ENCODE measurements around the gene SLMAP. TPM values are rescaled to one million over a fixed set of nuclear protein-coding genes. Genes with fewer than 3 reads are reported as not detected.
"Not testable (repeated sequence)": the region's sequence is repeated elsewhere in the genome, so short reads cannot be mapped to it uniquely, and the experiment has no call there.

SLMAP gene
- total RNA-seq, 1 donor from 2014 or later: 116 TPM

DNA sequence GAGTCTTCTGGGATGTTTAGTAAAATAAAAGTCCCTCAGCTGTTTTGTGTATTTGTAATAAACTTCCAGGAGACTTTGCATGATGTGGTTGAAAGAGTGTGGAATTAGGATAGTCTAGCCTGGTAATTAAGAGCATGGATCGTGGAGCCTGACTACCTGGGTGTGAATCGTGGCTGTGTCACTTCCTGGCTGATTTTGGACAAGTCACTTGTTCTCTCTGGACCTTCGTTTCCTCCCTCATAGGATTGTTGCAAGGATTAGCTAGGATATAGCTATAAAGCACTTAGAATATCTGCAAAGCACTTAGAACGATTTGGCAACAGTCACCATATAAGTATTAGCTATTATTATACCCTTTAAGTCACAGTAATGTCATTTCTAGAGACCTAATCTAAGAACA lies 40.2 kb downstream of the SLMAP start:
- H3K4me1 Mint-ChIP-seq (ENCODE audit: low read depth): peaks cover 40% of the 10 kb centered on the region
- no peaks in the 10 kb centered on the region for H3K27me3 Mint-ChIP-seq (ENCODE audit: low read depth)
- no peak overlapping the region for H3K27ac Mint-ChIP-seq (ENCODE audit: unreplicated experiment)
- TF ChIP-seq, protein P1, sequence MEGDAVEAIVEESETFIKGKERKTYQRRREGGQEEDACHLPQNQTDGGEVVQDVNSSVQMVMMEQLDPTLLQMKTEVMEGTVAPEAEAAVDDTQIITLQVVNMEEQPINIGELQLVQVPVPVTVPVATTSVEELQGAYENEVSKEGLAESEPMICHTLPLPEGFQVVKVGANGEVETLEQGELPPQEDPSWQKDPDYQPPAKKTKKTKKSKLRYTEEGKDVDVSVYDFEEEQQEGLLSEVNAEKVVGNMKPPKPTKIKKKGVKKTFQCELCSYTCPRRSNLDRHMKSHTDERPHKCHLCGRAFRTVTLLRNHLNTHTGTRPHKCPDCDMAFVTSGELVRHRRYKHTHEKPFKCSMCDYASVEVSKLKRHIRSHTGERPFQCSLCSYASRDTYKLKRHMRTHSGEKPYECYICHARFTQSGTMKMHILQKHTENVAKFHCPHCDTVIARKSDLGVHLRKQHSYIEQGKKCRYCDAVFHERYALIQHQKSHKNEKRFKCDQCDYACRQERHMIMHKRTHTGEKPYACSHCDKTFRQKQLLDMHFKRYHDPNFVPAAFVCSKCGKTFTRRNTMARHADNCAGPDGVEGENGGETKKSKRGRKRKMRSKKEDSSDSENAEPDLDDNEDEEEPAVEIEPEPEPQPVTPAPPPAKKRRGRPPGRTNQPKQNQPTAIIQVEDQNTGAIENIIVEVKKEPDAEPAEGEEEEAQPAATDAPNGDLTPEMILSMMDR (IDR thresholded peaks at IDR 0.05): no peak
- H3K4me3 Mint-ChIP-seq (ENCODE audit: unreplicated experiment): no peak overlapping the region
- no peaks in the 10 kb centered on the region for H3K36me3 Mint-ChIP-seq (ENCODE audit: low read depth)
- no peak for DNase-seq (ENCODE audit: low spot score)
- H3K9me3 Mint-ChIP-seq (ENCODE audit: low read depth): no peaks in the 10 kb centered on the region

- TF ChIP-seq, protein P1 (IDR thresholded peaks at IDR 0.05): no peak
- H3K9me3 Mint-ChIP-seq (ENCODE audit: low read depth): no peaks in the 10 kb centered on the region
- H3K27me3 Mint-ChIP-seq (ENCODE audit: low read depth): no peaks in the 10 kb centered on the region
- H3K4me3 Mint-ChIP-seq (ENCODE audit: unreplicated experiment): no peak overlapping the region
- no peak for DNase-seq (ENCODE audit: low spot score)
- H3K27ac Mint-ChIP-seq (ENCODE audit: unreplicated experiment): no peak overlapping the region
- peaks cover 46% of the 10 kb centered on the region for H3K4me1 Mint-ChIP-seq (ENCODE audit: low read depth)
- no peaks in the 10 kb centered on the region for H3K36me3 Mint-ChIP-seq (ENCODE audit: low read depth)
Measured at GRCh38 chr3:57797701-57798487, 41.8 kb downstream of the SLMAP start.

DNA sequence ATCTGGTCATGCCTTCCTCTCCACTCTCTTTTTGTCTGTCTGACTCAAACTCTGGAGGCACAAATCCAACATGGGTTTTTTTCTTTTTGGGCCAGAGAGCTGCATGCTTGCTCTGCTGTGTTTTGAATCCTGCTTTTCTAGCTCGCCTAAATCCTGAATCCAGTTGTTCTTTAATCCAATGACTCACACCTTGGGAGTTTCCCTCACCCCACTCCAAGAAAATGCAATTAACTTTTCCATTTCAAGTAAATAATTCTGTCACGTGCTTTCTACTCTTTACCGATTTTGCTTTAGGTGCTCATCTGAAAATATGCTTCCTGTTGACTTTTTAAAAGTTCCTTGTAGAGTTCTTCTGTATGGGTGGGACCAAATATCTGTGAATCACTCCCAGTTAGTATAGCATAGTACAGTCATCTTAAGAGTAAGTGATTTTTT lies 47.6 kb downstream of the SLMAP start:
- no peaks in the 10 kb centered on the region for H3K9me3 Mint-ChIP-seq (ENCODE audit: low read depth)
- H3K27me3 Mint-ChIP-seq (ENCODE audit: low read depth): no peaks in the 10 kb centered on the region
- H3K27ac Mint-ChIP-seq (ENCODE audit: unreplicated experiment): peak overlapping the region; percentile 86
- TF ChIP-seq, protein P1 (IDR thresholded peaks at IDR 0.05): no peak
- H3K4me1 Mint-ChIP-seq (ENCODE audit: low read depth): peaks cover 42% of the 10 kb centered on the region
- no peaks in the 10 kb centered on the region for H3K36me3 Mint-ChIP-seq (ENCODE audit: low read depth)
- no peak for DNase-seq (ENCODE audit: low spot score)
- peak overlapping the region; percentile 24 for H3K4me3 Mint-ChIP-seq (ENCODE audit: unreplicated experiment)

DNA sequence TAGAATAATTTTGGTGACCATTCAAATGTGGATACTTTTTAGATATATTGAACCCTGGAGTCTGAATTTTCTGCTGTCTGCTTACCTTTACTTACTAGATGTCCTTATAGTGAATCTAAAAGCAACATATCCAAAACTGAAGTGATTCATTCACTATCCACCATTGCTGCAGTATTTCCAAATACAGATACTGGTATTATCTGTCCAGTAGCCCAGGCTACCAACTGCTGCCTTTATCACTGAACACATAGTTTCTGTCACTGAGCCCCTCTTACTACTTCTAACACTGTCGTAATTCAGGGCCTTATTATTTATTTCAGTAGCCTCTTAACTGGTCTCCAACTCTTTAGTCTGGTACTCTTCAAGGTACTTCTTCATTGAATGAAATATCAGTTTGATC lies 49.2 kb downstream of the SLMAP start:
- H3K4me3 Mint-ChIP-seq (ENCODE audit: unreplicated experiment): no peak overlapping the region
- H3K27ac Mint-ChIP-seq (ENCODE audit: unreplicated experiment): peak overlapping the region; percentile 81
- no peaks in the 10 kb centered on the region for H3K27me3 Mint-ChIP-seq (ENCODE audit: low read depth)
- H3K36me3 Mint-ChIP-seq (ENCODE audit: low read depth): no peaks in the 10 kb centered on the region
- H3K9me3 Mint-ChIP-seq (ENCODE audit: low read depth): no peaks in the 10 kb centered on the region
- peaks cover 42% of the 10 kb centered on the region for H3K4me1 Mint-ChIP-seq (ENCODE audit: low read depth)
- TF ChIP-seq, protein P1 (IDR thresholded peaks at IDR 0.05): no peak
- DNase-seq (ENCODE audit: low spot score): no peak

GRCh38 chr3:57805674-57806073 lies 49.6 kb downstream of the SLMAP start:
- H3K4me1 Mint-ChIP-seq (ENCODE audit: low read depth): peaks cover 38% of the 10 kb centered on the region
- TF ChIP-seq, protein P1 (IDR thresholded peaks at IDR 0.05): no peak
- no peak overlapping the region for H3K4me3 Mint-ChIP-seq (ENCODE audit: unreplicated experiment)
- no peak for DNase-seq (ENCODE audit: low spot score)
- H3K36me3 Mint-ChIP-seq (ENCODE audit: low read depth): no peaks in the 10 kb centered on the region
- no peaks in the 10 kb centered on the region for H3K9me3 Mint-ChIP-seq (ENCODE audit: low read depth)
- H3K27me3 Mint-ChIP-seq (ENCODE audit: low read depth): no peaks in the 10 kb centered on the region
- peak overlapping the region; percentile 81 for H3K27ac Mint-ChIP-seq (ENCODE audit: unreplicated experiment)

DNA sequence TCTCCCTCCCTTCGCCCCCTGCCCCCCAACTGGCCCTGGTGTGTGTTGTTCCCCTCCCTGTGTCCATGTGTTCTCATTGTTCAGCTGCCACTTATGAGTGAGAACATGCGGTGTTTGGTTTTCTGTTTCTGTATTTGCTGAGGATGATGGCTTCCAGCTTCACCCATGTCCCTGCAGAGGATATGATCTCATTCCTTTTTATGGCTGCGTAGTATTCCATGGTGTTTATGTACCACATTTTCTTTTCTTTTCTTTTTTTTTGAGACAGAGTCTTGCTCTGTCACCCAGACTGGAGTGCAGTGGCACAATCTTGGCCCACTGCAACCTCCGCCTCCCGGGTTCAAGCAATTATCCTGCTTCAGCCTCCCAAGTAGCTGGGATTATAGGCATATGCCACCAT lies 50.1 kb downstream of the SLMAP start:
- not testable (repeated sequence) for H3K9me3 Mint-ChIP-seq (ENCODE audit: low read depth); H3K27me3 Mint-ChIP-seq (ENCODE audit: low read depth); H3K4me3 Mint-ChIP-seq (ENCODE audit: unreplicated experiment); DNase-seq (ENCODE audit: low spot score); H3K27ac Mint-ChIP-seq (ENCODE audit: unreplicated experiment); H3K36me3 Mint-ChIP-seq (ENCODE audit: low read depth)
- peaks cover 33% of the 10 kb centered on the region for H3K4me1 Mint-ChIP-seq (ENCODE audit: low read depth)

Data from chondrocyte (in vitro differentiated cells).